Stimulated activated CD8-positive, alpha-beta memory T cell treated with anti-CD3 and anti-CD28 coated beads, Interleukin-4, amount 100 ng/mL, for 4 hours (primary cell): ENCODE data around the gene FTO.

ENCODE experiments used
- DNase-seq, 2 donors: peaks; one replicate each; pipeline ENCODE4 v3.0.0-alpha.2; 2020; ENCODE audit warnings: low read depth in 2 of 2, low spot score in 1 of 2

FTO gene

GRCh38 chr16:54070789-54071343 lies 366.9 kb downstream of the FTO start:
- DNase-seq: no peak

- DNase-seq: no peak
Measured at GRCh38 chr16:54071514-54071913, 367.6 kb downstream of the FTO start.

DNA sequence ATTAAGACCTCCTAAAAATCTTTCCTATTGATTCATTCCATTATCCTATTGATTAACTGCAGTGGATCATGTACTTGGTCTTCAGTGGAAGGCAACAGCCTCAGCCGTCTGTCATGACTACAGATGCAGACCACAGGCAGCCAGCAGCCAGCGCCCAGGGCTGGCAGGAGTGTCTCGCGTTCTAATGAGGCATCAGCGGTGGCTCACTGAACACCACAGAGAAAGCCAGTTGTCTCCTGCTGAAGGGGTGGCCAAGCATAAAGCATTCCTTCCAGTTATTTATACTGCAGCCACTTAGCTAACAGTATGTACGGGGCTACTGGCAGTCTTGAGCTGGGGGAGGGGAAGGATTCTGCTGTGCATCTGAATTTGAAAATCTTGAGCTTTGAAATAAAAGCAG lies 368.3 kb downstream of the FTO start:
- no peak for DNase-seq

DNA sequence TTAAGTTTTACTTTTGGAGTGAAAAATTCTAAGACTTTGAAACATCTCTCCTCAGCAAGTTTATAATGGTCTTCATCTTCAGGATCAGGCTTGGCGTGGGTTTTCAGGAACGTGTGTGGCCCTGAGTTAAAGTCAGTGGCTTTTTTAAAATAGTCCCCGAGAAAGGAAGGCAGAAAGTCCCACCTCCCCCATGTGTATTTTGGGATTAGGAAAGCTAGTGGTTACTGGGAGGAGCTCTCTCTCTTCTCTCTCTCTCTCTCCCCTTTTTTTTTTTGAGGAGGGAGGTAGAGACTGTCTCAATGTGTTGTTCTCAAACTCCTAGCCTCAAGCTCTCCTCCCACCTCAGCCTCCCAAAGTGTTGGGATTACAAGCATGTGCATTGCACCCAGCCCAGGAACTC lies 369.4 kb downstream of the FTO start:
- DNase-seq: no peak

- no peak for DNase-seq
Measured at GRCh38 chr16:54075446-54075845, 371.5 kb downstream of the FTO start.

GRCh38 chr16:54076006-54076504 lies 372.1 kb downstream of the FTO start:
- DNase-seq: no peak

- no peak for DNase-seq
Measured at GRCh38 chr16:54077050-54077821, 373.3 kb downstream of the FTO start.

- no peak for DNase-seq
Measured at GRCh38 chr16:54080524-54081008, 376.6 kb downstream of the FTO start.

DNA sequence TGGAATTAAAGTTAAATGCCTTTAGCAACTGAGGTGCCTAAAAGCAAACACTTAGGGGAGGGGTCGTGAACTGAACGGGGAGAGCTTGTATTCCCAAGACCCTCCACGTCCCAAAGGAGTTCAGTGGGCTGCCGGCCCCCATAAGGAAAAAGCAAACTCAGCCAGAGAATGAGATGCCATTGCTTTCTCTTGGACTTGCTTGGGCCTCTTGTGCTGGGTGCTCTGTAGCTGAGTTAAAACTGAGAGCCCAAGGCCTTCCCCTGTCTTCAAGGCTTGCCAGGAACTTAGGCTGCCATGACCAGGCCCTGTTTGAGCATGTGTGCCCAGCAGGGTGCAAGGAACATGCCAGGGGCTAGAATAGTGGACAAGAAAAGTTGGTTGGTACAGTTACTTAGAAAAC lies 382.8 kb downstream of the FTO start:
- DNase-seq: no peak

DNA sequence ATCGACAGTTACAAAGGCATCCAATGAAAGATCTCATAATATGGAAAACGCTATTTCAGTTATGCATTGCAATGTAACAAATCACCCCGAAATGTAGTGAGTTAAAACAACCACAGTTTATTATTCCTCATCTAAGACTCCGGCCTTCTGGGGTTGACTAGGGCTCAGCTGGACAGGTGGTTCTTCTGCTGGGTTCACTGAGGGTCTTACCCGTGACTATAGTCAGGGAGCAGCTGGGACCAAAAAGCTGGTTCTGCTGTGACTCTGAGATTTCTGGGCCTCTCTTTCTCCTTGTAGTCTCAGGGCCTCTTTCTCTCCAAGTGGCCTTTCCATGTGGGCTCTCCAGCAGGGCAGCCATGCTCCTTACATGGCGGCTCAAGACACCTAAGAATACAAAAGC lies 386.6 kb downstream of the FTO start:
- no peak for DNase-seq

DNA sequence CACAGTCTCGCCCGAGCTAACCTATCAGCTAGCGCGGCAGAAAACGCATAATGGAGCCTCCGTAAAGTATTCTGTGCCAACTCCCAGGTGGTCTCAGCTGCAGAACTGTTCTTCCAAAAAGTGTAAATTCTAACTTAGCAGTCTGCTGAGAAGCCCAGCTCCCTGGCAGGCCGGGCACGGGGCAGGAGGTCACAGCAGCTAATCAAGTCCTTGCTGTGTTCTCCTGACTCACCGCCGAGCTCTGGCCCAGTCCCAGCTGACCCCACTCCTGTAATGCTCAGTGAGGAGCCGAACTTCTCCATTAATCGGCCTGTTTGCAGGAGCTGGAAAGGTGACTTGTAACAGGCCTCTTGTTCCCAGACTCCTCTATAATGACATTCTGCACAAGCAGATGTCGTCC lies 389.3 kb downstream of the FTO start:
- DNase-seq: no peak

- DNase-seq: no peak
Measured at GRCh38 chr16:54094641-54095040, 390.7 kb downstream of the FTO start.

- DNase-seq: no peak
Measured at GRCh38 chr16:54096607-54097006, 392.7 kb downstream of the FTO start.

DNA sequence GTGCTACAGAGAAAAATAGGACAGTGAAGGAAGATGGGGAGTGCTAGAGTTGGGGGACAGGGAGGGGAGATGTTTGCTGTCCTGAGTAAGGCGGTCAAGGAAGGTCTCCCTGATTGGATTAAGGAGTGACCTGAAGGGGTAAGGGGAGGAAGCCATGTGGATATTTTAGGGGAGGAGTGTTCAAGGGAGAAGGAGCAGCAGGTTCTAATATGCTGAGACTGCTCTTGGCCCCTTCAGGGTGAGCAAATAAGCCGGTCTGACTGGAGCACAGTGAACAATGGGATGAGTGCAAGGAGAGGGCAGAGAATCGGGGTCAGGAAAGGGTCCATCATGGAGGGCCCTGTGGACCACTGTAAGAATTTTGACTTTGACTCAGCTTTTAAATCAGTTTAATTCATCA lies 393.8 kb downstream of the FTO start:
- no peak for DNase-seq

GRCh38 chr16:54098247-54098646 lies 394.3 kb downstream of the FTO start:
- no peak for DNase-seq

- no peak for DNase-seq
Measured at GRCh38 chr16:54099627-54100026, 395.7 kb downstream of the FTO start.

DNA sequence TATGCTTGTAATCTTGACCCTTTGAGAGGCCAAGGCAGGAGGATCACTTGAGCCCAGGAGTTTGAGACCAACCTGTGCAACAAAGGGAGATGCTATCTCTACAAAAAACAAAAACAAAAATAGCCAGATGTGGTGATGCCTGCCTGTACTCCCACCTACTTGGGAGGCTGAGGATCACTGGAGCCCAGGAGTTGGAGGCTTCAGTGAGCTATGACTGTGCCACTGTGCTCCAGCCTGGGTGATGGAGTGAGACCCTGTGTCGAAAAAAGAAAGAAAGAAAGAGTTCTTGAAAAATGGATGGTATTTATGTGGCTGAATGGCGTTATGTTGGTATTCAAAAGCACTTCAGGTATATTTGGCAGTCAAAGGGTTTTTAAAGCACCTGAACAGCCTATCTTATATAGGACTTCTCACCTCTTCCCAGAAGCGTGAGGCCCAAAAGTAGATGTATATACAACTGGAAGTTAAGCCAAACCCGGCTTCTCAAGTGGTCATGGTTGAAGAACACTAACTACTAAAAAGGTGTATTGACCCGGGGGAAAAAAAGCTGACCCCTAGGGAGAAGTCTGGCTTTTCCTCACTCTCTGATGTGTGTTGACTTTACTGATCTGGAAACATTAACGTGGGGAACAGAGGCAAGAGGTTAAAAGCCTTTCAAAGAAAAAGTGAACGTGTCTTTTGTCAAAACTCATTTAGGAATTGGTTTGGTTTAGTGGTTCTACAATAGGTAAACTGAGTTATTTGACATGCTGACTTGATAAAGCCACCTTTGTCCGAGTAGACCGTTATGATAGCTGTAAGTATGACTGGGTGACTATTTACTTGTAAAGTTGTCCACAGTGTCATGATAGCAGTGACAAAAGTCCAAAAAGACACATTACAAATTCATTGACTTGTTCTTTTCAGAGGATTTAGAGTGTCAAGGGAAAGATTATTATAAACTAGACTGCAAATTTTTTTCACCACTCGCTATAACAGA lies 399.2 kb downstream of the FTO start:
- DNase-seq: no peak

DNA sequence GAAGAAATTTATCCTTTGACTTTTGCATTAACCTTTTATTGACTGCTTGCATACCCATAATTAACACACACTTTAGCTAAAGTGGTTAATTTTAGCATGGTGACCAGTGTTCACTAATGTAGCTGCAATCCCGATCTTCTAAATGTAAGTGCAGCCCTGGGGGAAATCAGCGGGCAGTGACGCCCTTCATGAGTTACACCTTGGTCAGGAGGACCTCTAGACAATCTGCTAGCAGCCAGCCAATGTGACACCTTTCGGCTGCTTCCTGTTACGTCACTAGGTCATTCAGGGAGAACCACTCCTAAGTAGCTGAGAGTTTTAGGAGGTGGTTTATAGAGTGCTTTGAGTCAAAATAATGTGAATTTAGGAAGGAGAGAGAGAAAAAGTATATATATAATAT lies 402.1 kb downstream of the FTO start:
- DNase-seq: no peak

GRCh38 chr16:54107583-54108202 lies 403.7 kb downstream of the FTO start:
- DNase-seq: no peak

DNA sequence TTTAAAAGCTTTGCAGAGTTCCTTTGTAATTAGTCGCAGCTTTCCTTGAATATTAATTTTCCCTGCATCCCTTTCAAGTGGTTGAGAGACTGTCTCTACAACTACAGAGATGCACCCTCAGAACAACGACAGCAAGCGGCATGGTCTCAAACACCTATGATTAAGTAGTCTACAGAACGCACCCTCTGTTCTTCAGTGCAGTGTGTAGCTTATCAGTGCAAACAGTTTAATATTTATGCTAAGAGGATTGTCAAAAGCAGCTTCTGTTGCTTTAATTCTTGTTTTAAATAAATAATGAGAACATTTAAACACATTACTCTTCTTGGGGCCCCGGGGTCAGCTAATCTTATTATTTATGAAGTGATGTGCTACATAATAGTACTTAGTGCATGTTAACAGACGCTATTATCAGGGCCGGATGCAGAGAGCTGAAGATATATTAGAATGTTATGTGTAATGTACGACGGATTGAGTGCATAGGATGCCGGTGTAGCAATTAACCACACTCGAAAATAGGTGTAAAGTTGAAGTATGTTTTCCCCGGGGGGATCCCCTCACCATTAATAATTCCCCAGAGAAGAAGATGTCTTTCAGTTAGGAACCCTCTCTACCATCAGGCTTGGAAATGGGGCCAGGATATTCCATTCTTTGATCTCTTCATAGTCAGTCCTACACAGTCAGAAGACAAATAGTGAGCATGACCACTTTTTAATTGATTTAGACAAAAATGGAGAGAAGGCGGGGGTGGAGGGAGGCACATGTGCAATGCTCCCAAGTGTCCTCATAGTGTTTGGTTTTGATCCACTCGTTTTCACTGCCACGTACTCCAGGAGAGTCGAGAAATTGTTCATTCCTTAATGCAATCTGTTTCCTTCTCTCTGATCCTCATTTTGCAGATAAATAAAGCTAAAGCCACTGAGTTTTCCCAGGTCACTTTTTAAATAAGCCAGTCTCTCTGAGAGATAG lies 406.3 kb downstream of the FTO start:
- no peak for DNase-seq
